HEK293T (cell line): Measurements from ENCODE around the gene COL27A1.

Experiments
- CTCF ChIA-PET: fragments of 350-600 bp; formaldehyde crosslinking; extraction: SDS; loops from one replicate; lab custom pipeline; 2021; ENCODE audit warnings: antibody characterized with exemption, inconsistent platforms; lab: Yijun Ruan, JAX
- POLR2A ChIA-PET: fragments of 350-600 bp; formaldehyde crosslinking; extraction: SDS; loops from one replicate; lab custom pipeline; 2020; ENCODE audit warnings: antibody characterized with exemption, inconsistent platforms; lab: Yijun Ruan, JAX
- DNase-seq: peaks from one replicate; pipeline ENCODE4 v3.0.0; 2012; ENCODE audit warnings: mixed read lengths; ENCODE audit errors: extremely low spot score
- ARNT ChIP-seq: fragments of 450-650 bp; IDR thresholded peaks from 2 replicates; pipeline ENCODE4 v1.6.1; 2017; ENCODE audit warnings: mild to moderate bottlenecking
- BHLHE40 ChIP-seq: fragments of 450-650 bp; IDR thresholded peaks from 2 replicates; pipeline ENCODE4 v1.6.1; 2016; ENCODE audit warnings: mild to moderate bottlenecking, moderate library complexity, borderline replicate concordance
- CTBP1 ChIP-seq: fragments of 450-650 bp; IDR thresholded peaks from 2 replicates; pipeline ENCODE4 v1.6.1; 2016; ENCODE audit warnings: borderline replicate concordance
- ELF4 ChIP-seq: fragments of 450-650 bp; IDR thresholded peaks from 2 replicates; pipeline ENCODE4 v1.6.1; 2017; ENCODE audit warnings: antibody characterized with exemption
- FOXA1 ChIP-seq: fragments of 450-650 bp; IDR thresholded peaks from 2 replicates; pipeline ENCODE4 v1.6.1; 2016; ENCODE audit warnings: mild to moderate bottlenecking
- FOXK2 ChIP-seq: fragments of 450-650 bp; IDR thresholded peaks from 2 replicates; pipeline ENCODE4 v1.6.1; 2016; ENCODE audit warnings: mild to moderate bottlenecking
- FOXM1 ChIP-seq: fragments of 450-650 bp; IDR thresholded peaks from 2 replicates; pipeline ENCODE4 v1.6.1; 2017; ENCODE audit warnings: mild to moderate bottlenecking, borderline replicate concordance
- HDGF ChIP-seq: fragments of 450-650 bp; IDR thresholded peaks from 2 replicates; pipeline ENCODE4 v1.6.1; 2017; ENCODE audit warnings: antibody characterized with exemption, borderline replicate concordance
- L3MBTL2 ChIP-seq: fragments of 450-650 bp; conservative IDR thresholded peaks from 2 replicates; pipeline ENCODE4 v1.6.1; 2016; ENCODE audit warnings: mild to moderate bottlenecking
- LEF1 ChIP-seq: fragments of 450-650 bp; IDR thresholded peaks from 2 replicates; pipeline ENCODE4 v1.6.1; 2017; ENCODE audit warnings: mild to moderate bottlenecking, borderline replicate concordance
- NFRKB ChIP-seq: fragments of 450-650 bp; IDR thresholded peaks from 2 replicates; pipeline ENCODE4 v1.6.1; 2016; ENCODE audit warnings: mild to moderate bottlenecking, moderate library complexity
- PKNOX1 ChIP-seq: fragments of 450-650 bp; IDR thresholded peaks from 2 replicates; pipeline ENCODE4 v1.6.1; 2016
- SP1 ChIP-seq: fragments of 450-650 bp; IDR thresholded peaks from 2 replicates; pipeline ENCODE4 v1.6.1; 2017
- SUZ12 ChIP-seq: fragments of 450-650 bp; IDR thresholded peaks from 2 replicates; pipeline ENCODE4 v1.6.1; 2016; ENCODE audit warnings: mild to moderate bottlenecking
- TARDBP ChIP-seq: fragments of 450-650 bp; IDR thresholded peaks from 2 replicates; pipeline ENCODE4 v1.6.1; 2016
- ZNF384 ChIP-seq: fragments of 450-650 bp; IDR thresholded peaks from 2 replicates; pipeline ENCODE4 v1.6.1; 2016

Gene COL27A1

GRCh38 chr9:114203410-114204140 lies 48.2 kb downstream of the COL27A1 start:
- DNase-seq, result no peak
- CTCF ChIA-PET, result interaction anchor here (0.8 kb wide), 1 partner anchor 27 kb away, joined by 4 read pairs; no protein-coding TSS in a partner anchor
- no peak for TF ChIP-seq LEF1
- no peak for TF ChIP-seq NFRKB
- no peak for TF ChIP-seq SUZ12
- TF ChIP-seq CTBP1, result no peak
- no peak for TF ChIP-seq PKNOX1
- TF ChIP-seq SP1, result no peak
- no peak for TF ChIP-seq FOXA1
- TF ChIP-seq HDGF, result no peak
- TF ChIP-seq FOXK2, result no peak
- no peak for TF ChIP-seq BHLHE40
- TF ChIP-seq ZNF384, result no peak
- no peak for TF ChIP-seq ELF4
- TF ChIP-seq L3MBTL2, result no peak
- TF ChIP-seq ARNT, result no peak
- TF ChIP-seq FOXM1, result no peak
- TF ChIP-seq TARDBP, result no peak
- POLR2A ChIA-PET, result no interaction called here

- no peak for DNase-seq
- ChIA-PET POLR2A (no interaction called here), CTCF (interaction anchor here (0.8 kb wide), 1 partner anchor 28 kb away, joined by 4 read pairs; no protein-coding TSS in a partner anchor)
- TF ChIP-seq SP1 (no peak), HDGF (no peak), FOXM1 (no peak), CTBP1 (no peak), ELF4 (no peak), TARDBP (no peak), L3MBTL2 (no peak), PKNOX1 (no peak), LEF1 (no peak), SUZ12 (no peak), BHLHE40 (no peak), ZNF384 (no peak), ARNT (no peak)
Observed at GRCh38 chr9:114204265-114204664, 48.9 kb downstream of the COL27A1 start.

- CTCF ChIA-PET, result no interaction called here
- TF ChIP-seq FOXM1 (no peak), HDGF (no peak), ELF4 (no peak), TARDBP (no peak), NFRKB (no peak)
- no peak for DNase-seq
- POLR2A ChIA-PET, result no interaction called here
Observed at GRCh38 chr9:114205171-114206015, 50.1 kb downstream of the COL27A1 start.

GRCh38 chr9:114206221-114206789 lies 51.0 kb downstream of the COL27A1 start:
- DNase-seq, result no peak
- TF ChIP-seq FOXA1, result no peak
- no peak for TF ChIP-seq CTBP1
- no peak for TF ChIP-seq FOXK2
- TF ChIP-seq SP1, result no peak
- no peak for TF ChIP-seq L3MBTL2
- TF ChIP-seq BHLHE40, result no peak
- no peak for TF ChIP-seq SUZ12
- TF ChIP-seq NFRKB, result no peak
- no peak for TF ChIP-seq ELF4
- ChIA-PET CTCF (no interaction called here), POLR2A (no interaction called here)

GRCh38 chr9:114207034-114207810 lies 51.9 kb downstream of the COL27A1 start:
- no peak for DNase-seq
- POLR2A ChIA-PET, result no interaction called here
- CTCF ChIA-PET, result no interaction called here
- TF ChIP-seq PKNOX1 (no peak), FOXM1 (no peak), ARNT (no peak), SP1 (no peak), CTBP1 (no peak), FOXA1 (no peak), ZNF384 (no peak), SUZ12 (no peak), FOXK2 (no peak), TARDBP (no peak), NFRKB (no peak)
